GM12878 (cell line): ENCODE measurements around the gene NOL4L. TPM values are rescaled to one million over a fixed set of nuclear protein-coding genes. Genes with fewer than 3 reads are reported as not detected.

Source experiments
- ATAC-seq: fragments of 200-7000 bp; cut with Tn5 transposase; 3 replicates; pipeline ENCODE4 v1.9.1; 2020; ENCODE audit warnings: mild to moderate bottlenecking, moderate library complexity
- BruUV-seq: library from RNA; stranded (reverse); fragments of 400-500 nt; replicated peaks from 2 replicates; lab custom pipeline; 2021; lab: Mats Ljungman, UMichigan
- CTCF ChIA-PET: fragments of 300-600 bp; sonication (Branson Sonifier 250); formaldehyde crosslinking; extraction: SDS; loops from one replicate; lab custom pipeline; 2021; ENCODE audit warnings: inconsistent platforms; lab: Yijun Ruan, JAX
- POLR2A ChIA-PET: fragments of 350-600 bp; formaldehyde crosslinking; extraction: SDS; loops from one replicate; lab custom pipeline; 2021; ENCODE audit warnings: inconsistent platforms; lab: Charles Lee
- RAD21 ChIA-PET: fragments of 300-600 bp; sonication (Branson Sonifier 250); formaldehyde crosslinking; loops from one replicate; lab custom pipeline; 2023; ENCODE audit warnings: antibody characterized with exemption; ENCODE audit not compliant: unreplicated experiment; lab: Charles Lee
- SMC1A ChIA-PET: fragments of 300-600 bp; sonication (Branson Sonifier 250); formaldehyde crosslinking; loops from one replicate; lab custom pipeline; 2023; ENCODE audit not compliant: unreplicated experiment, uncharacterized antibody; lab: Charles Lee
- DNase-seq: peaks from one replicate; pipeline ENCODE4 v3.0.0-alpha.2; 2011; ENCODE audit warnings: low read depth, low spot score
- FAIRE-seq: peaks from 3 replicates; lab custom pipeline; 2011; peaks lifted over from hg19 to GRCh38; lab: Jason Lieb, UNC
- H2AFZ ChIP-seq: 2 replicates; pipeline ENCODE4 v1.6.0; 2011; ENCODE audit warnings: low read depth, low read length, control low read depth; ENCODE audit not compliant: control insufficient read depth
- H3K27ac ChIP-seq: 2 replicates; pipeline ENCODE4 v1.5.1; 2011; ENCODE audit warnings: control low read depth; ENCODE audit not compliant: control insufficient read depth, insufficient read depth
- H3K27me3 ChIP-seq, 2 experiments: replicated peaks in 1 of 2; 2 replicates each; pipeline versions ENCODE4 v1.6.0 to v1.6.1; 2011; ENCODE audit warnings: low read length in 1 of 2; ENCODE audit not compliant: control insufficient read depth in 2 of 2, insufficient read depth in 2 of 2
- H3K36me3 ChIP-seq, 2 experiments: 2 replicates each; pipeline ENCODE4 v1.5.1; 2011; ENCODE audit warnings: low read length in 1 of 2; ENCODE audit not compliant: control insufficient read depth in 2 of 2, insufficient read depth in 2 of 2
- H3K4me1 ChIP-seq: 2 replicates; pipeline ENCODE4 v1.6.1; 2011; ENCODE audit warnings: mild to moderate bottlenecking, low read length, moderate library complexity, mixed read lengths; ENCODE audit not compliant: control insufficient read depth, insufficient read depth
- H3K4me2 ChIP-seq: 2 replicates; pipeline ENCODE4 v1.6.0; 2011; ENCODE audit warnings: control low read depth; ENCODE audit not compliant: control insufficient read depth, insufficient read depth
- H3K4me3 ChIP-seq: fragments of 200-600 bp; sonication (generic); 2 replicates; pipeline ENCODE4 v1.5.1; 2016
- H3K79me2 ChIP-seq: 2 replicates; pipeline ENCODE4 v1.6.0; 2011; ENCODE audit warnings: low read length; ENCODE audit not compliant: control insufficient read depth, insufficient read depth
- H3K9ac ChIP-seq: 2 replicates; pipeline ENCODE4 v1.8.0; 2011; ENCODE audit warnings: low read length, control low read depth, mixed read lengths; ENCODE audit not compliant: control insufficient read depth, insufficient read depth
- H3K9me3 ChIP-seq: replicated peaks from 3 replicates; pipeline ENCODE4 v1.5.1; 2011; ENCODE audit warnings: mild to moderate bottlenecking, low read length; ENCODE audit not compliant: control insufficient read depth, insufficient read depth
- H4K20me1 ChIP-seq: 2 replicates; pipeline ENCODE4 v1.6.0; 2011; ENCODE audit not compliant: control insufficient read depth, insufficient read depth
- ATF2 ChIP-seq: IDR thresholded peaks from 2 replicates; pipeline ENCODE4 v1.6.1; 2012; ENCODE audit warnings: low read length, inconsistent platforms
- ATF7 ChIP-seq: fragments of 450-650 bp; IDR thresholded peaks from 2 replicates; pipeline ENCODE4 v1.6.1; 2016; ENCODE audit warnings: low read depth, mild to moderate bottlenecking
- CBX5 ChIP-seq: sonication (generic); IDR thresholded peaks from 2 replicates; pipeline ENCODE4 v1.6.1; 2016; ENCODE audit warnings: low read depth, moderate library complexity, mild to moderate bottlenecking, inconsistent platforms
- EZH2 ChIP-seq: IDR thresholded peaks from 2 replicates; pipeline ENCODE4 v1.6.1; 2012; ENCODE audit warnings: low read depth, mild to moderate bottlenecking, control low read depth, inconsistent platforms, low read length, borderline replicate concordance; ENCODE audit not compliant: control insufficient read depth
- FOS ChIP-seq: IDR thresholded peaks from 3 replicates; pipeline ENCODE4 v1.6.1; 2011; ENCODE audit warnings: borderline replicate concordance; ENCODE audit not compliant: insufficient read length; ENCODE audit errors: extremely low read depth
- JUNB ChIP-seq: IDR thresholded peaks from 2 replicates; pipeline ENCODE4 v1.6.1; 2016; ENCODE audit warnings: antibody characterized with exemption, mild to moderate bottlenecking
- KDM1A ChIP-seq: fragments of 200-600 bp; sonication (generic); IDR thresholded peaks from 2 replicates; pipeline ENCODE4 v1.6.1; 2016; ENCODE audit warnings: borderline replicate concordance
- RELB ChIP-seq: fragments of 450-650 bp; IDR thresholded peaks from 2 replicates; pipeline ENCODE4 v1.6.1; 2017; ENCODE audit warnings: low read depth, mild to moderate bottlenecking, moderate library complexity
- SMAD5 ChIP-seq: IDR thresholded peaks from 2 replicates; pipeline ENCODE4 v1.6.1; 2016; ENCODE audit warnings: antibody characterized with exemption, low read depth
- SMARCA5 ChIP-seq: fragments of 450-650 bp; IDR thresholded peaks from 2 replicates; pipeline ENCODE4 v1.6.1; 2017; ENCODE audit warnings: mild to moderate bottlenecking
- YY1 ChIP-seq: IDR thresholded peaks from 2 replicates; pipeline ENCODE4 v1.6.1; 2011; ENCODE audit warnings: low read depth, mild to moderate bottlenecking, low read length
- ZBTB4 ChIP-seq: fragments of 450-650 bp; formaldehyde crosslinking; IDR thresholded peaks from 2 replicates; pipeline ENCODE4 v1.4.0; 2022; ENCODE audit warnings: mild to moderate bottlenecking, moderate library complexity
- WGBS: methylation state at CpG from one replicate; pipeline ENCODE4 v1.1.6; 2016; ENCODE audit warnings: low lambda C conversion rate; ENCODE audit not compliant: insufficient replicate concordance, insufficient coverage; ENCODE audit errors: missing lambda C conversion rate; 5-methylcytosine and 5-hydroxymethylcytosine counted together
- in situ Hi-C: fragments of 300-500 bp; cut with MboI; formaldehyde crosslinking; loops from 9 replicates; pipeline ENCODE4 v1.14.3; 2018; ENCODE audit warnings: mixed read lengths
- intact Hi-C: fragments of 100-400 bp; cut with micrococcal nuclease; formaldehyde crosslinking; loops from one replicate; pipeline ENCODE4 v1.14.2; 2022; ENCODE audit not compliant: unreplicated experiment
- polyA plus RNA-seq, 11 experiments: library from polyadenylated mRNA; depleted of rRNA in 4 of 11; unstranded in 6 of 11; stranded (reverse) in 5 of 11; fragments of >200 nt; fragmentation: Nextera tagmentation in 4 of 11; fragmentation: Illumina TruSeq in 1 of 11; extraction: Ambion mirVana in 4 of 11; extraction: Trizol in 1 of 11; gene quantifications; 1 replicate in 1 of 11; 2 replicates in 10 of 11; pipeline versions ENCODE4 v1.2.1 to v1.2.3, GENCODE V29; 2011 to 2016; ENCODE audit warnings: inconsistent platforms in 2 of 11, missing spikeins in 2 of 11, low read depth in 1 of 11
- total RNA-seq, 4 experiments: library from RNA; depleted of rRNA in 3 of 4; stranded (reverse); fragments of >200 nt in 3 of 4; fragmentation: Illumina TruSeq in 1 of 4; extraction: Trizol in 1 of 4; gene quantifications; 2 replicates each; pipeline versions ENCODE4 v1.2.1 to v1.2.3, GENCODE V29; 2013 to 2021

Gene NOL4L
- total and polyA plus RNA-seq, 10 of the 15 experiments (the other 5 are each of a cell fraction or from before 2014, with no cell fraction given) = 2.3 to 24.0 (median 8.0) TPM

- intact Hi-C loops = no loop called here
- Histone ChIP-seq H3K79me2 (no peaks in the 10 kb centered on the region), H2AFZ (no peak overlapping the region), H3K9ac (no peak overlapping the region), H3K9me3 (no peaks in the 10 kb centered on the region), H3K4me3 (no peak overlapping the region), H3K27me3 (no peaks in the 10 kb centered on the region; a peak in 2 of 4 replicates), H3K4me2 (no peak overlapping the region), H3K4me1 (no peaks in the 10 kb centered on the region), H3K36me3 (no peaks in the 10 kb centered on the region), H3K27ac (no peak overlapping the region), H4K20me1 (no peaks in the 10 kb centered on the region)
- POLR2A ChIA-PET = no interaction called here
- no peak for DNase-seq
- WGBS = 38% methylated on average over 19 of the region's 19 CpGs
- TF ChIP-seq KDM1A (no peak), ATF7 (no peak), SMAD5 (no peak), CBX5 (no peak), FOS (no peak), SMARCA5 (no peak), YY1 (no peak), RELB (no peak), JUNB (no peak), ZBTB4 (CRISPR knock-in tag) (no peak), EZH2 (no peak), ATF2 (no peak)
- ATAC-seq = no peak
- SMC1A ChIA-PET = interaction anchor here (1.6 to 2.3 kb wide), 2 partner anchors 18 to 110 kb away, joined by 3 to 10 read pairs; no protein-coding TSS in a partner anchor
- BruUV-seq = no TSS peak
- RAD21 ChIA-PET = interaction anchor here (0.6 kb wide), 1 partner anchor 783 kb away, joined by 3 read pairs; no protein-coding TSS in a partner anchor
- FAIRE-seq = no peak
- in situ Hi-C loops = no loop called here
- CTCF ChIA-PET = no interaction called here
Measured at GRCh38 chr20:32634041-32634805, 49.1 kb upstream of the NOL4L start.
